ENCODE measurements around the gene KDM5B. TPM values are rescaled to one million over a fixed set of nuclear protein-coding genes. Genes with fewer than 3 reads are reported as not detected.

KDM5B gene
- total and polyA plus RNA-seq, 9 of the 15 experiments (the other 6 are each of a cell fraction or from before 2014, with no cell fraction given): 15.4 to 90.6 (median 57.1) TPM

GRCh38 chr1:202684716-202685115, 123.5 kb downstream of the KDM5B start (continued):
- TF ChIP-seq FOXK2 (conservative IDR thresholded peaks at IDR 0.05 in 1 of 2, IDR thresholded peaks at IDR 0.05 in 1 of 2; ENCODE audit: low read depth in 2 of 2) (no peak), ZNF699 (CRISPR knock-in tag; IDR thresholded peaks at IDR 0.05; ENCODE audit: insufficient replicate concordance) (no peak), RBM14 (IDR thresholded peaks at IDR 0.05; ENCODE audit: borderline replicate concordance, insufficient read depth, low read depth, low read length) (no peak), HSF4 (CRISPR knock-in tag; IDR thresholded peaks at IDR 0.05; ENCODE audit: borderline replicate concordance) (no peak), KLF13 (tag; IDR thresholded peaks at IDR 0.05; ENCODE audit: borderline replicate concordance, low read depth) (no peak), ZNF512 (tag; IDR thresholded peaks at IDR 0.05) (no peak), NFRKB (IDR thresholded peaks at IDR 0.05; ENCODE audit: low read depth) (no peak), TEAD1 (CRISPR knock-in tag; IDR thresholded peaks at IDR 0.05) (no peak)

- intact Hi-C loops (cut with micrococcal nuclease) (no loop called here), in situ Hi-C loops (cut with MboI) (no loop called here)
- H3K4me1 ChIP-seq (replicated peaks in 1 of 2; ENCODE audit: control insufficient read depth in 2 of 2, insufficient read depth in 2 of 2, low read length in 2 of 2): no peaks in the 10 kb centered on the region
- no peaks in the 10 kb centered on the region for H3K79me2 ChIP-seq (ENCODE audit: control insufficient read depth, insufficient read depth, low read length)
- H4K20me1 ChIP-seq (replicated peaks; ENCODE audit: control insufficient read depth, insufficient read depth, low read length): no peaks in the 10 kb centered on the region
- peaks cover 28 to 64% of the 10 kb centered on the region in 2 experiments for H3K27me3 ChIP-seq (ENCODE audit: control insufficient read depth in 2 of 2, insufficient read depth in 2 of 2, low read length in 2 of 2)
- CTCF ChIA-PET (ENCODE audit: low intra/inter-chr PET ratio): no interaction called here
- POLR2A ChIA-PET: interaction anchor here (0.6 to 2.2 kb wide), 3 partner anchors 9 to 33 kb away, joined by 3 to 11 read pairs (median 5); no protein-coding TSS in a partner anchor
- 0 out of 2 replicates have a peak, but pooled peaks have one; percentile 17 for TF ChIP-seq ZNF316 (IDR thresholded peaks at IDR 0.05)
- no peak for TF ChIP-seq ARID3B (CRISPR knock-in tag; IDR thresholded peaks at IDR 0.05; ENCODE audit: borderline replicate concordance)
- 0 out of 2 replicates have a peak, but pooled peaks have one; percentile 14 for TF ChIP-seq C11orf30 (IDR thresholded peaks at IDR 0.05; ENCODE audit: low read depth)
- peak; percentile 17; the same call in 1 of the 2 replicates for TF ChIP-seq NFE2 (IDR thresholded peaks at IDR 0.05; ENCODE audit: low read depth)
- no peak for TF ChIP-seq ZKSCAN8 (CRISPR knock-in tag; IDR thresholded peaks at IDR 0.05)
- H3K27ac ChIP-seq (ENCODE audit: extremely low read depth, low read depth, low read length): no peak overlapping the region; the same call in 2 of the 3 replicates
- H3K9ac ChIP-seq (ENCODE audit: insufficient read depth in 1 of 2, low read depth in 2 of 2, low read length in 2 of 2): no peak overlapping the region
- no peaks in the 10 kb centered on the region for H3K9me3 ChIP-seq (replicated peaks; ENCODE audit: control insufficient read depth, insufficient read depth, low read depth, low read length)
- DNase-seq (ENCODE audit: extremely low read depth in 1 of 4, low spot score in 3 of 4) (no peak), FAIRE-seq (no peak), ATAC-seq (no peak)
- no peaks in the 10 kb centered on the region for H3K9me1 ChIP-seq (ENCODE audit: control insufficient read depth, insufficient read depth, low read length)
- no peak overlapping the region for H3K4me2 ChIP-seq (ENCODE audit: insufficient read depth, low read length)
- no peak overlapping the region for H2AFZ ChIP-seq (ENCODE audit: low read depth, low read length)
- no peak overlapping the region for H3K4me3 ChIP-seq
- no peaks in the 10 kb centered on the region for H3K36me3 ChIP-seq (ENCODE audit: control insufficient read depth, insufficient read depth, low read length)
- no TSS peak for BruUV-seq (replicated peaks)
- WGBS (ENCODE audit: insufficient coverage, low coverage, missing lambda C conversion rate): under 1% methylated on average over 4 of the region's 4 CpGs
Observed at GRCh38 chr1:202683029-202683428, 125.2 kb downstream of the KDM5B start.

Measured in K562 (cell line).